Omental fat pad (tissue), 4 donors: ENCODE data around the gene PALD1. TPM values are rescaled to one million over a fixed set of nuclear protein-coding genes. Genes with fewer than 3 reads are reported as not detected.

ENCODE experiments used
- ATAC-seq: fragments of 150-250 bp; one replicate; pipeline ENCODE4 v1.9.1; 2016; ENCODE audit warnings: mild to moderate bottlenecking, moderate library complexity; ENCODE audit not compliant: low FRiP score
- DNase-seq: peaks from one replicate; pipeline ENCODE4 v3.0.0-alpha.2; 2019; ENCODE audit warnings: low spot score
- CTCF ChIP-seq, 3 donors: fragments of 450-650 bp; IDR thresholded peaks; one replicate each; pipeline ENCODE4 v1.5.1; 2016 to 2017; ENCODE audit warnings: antibody characterized with exemption in 3 of 3, mild to moderate bottlenecking in 3 of 3, moderate library complexity in 2 of 3
- total RNA-seq, 4 donors: library from RNA; depleted of rRNA; stranded (reverse); fragments of >200 nt; gene quantifications; one replicate each; pipeline ENCODE4 v1.1.0, GENCODE V29; 2016

Gene PALD1
- total RNA-seq, 4 donors from 2014 or later: 3.3 to 12.1 (median 8.0) TPM

GRCh38 chr10:70465832-70466231 is 12.7 kb upstream of the PALD1 start:
- no peak for DNase-seq
- ATAC-seq: no peak
- TF ChIP-seq CTCF (IDR thresholded peaks at IDR 0.05): no peak

- no peak for TF ChIP-seq CTCF (IDR thresholded peaks at IDR 0.05)
- ATAC-seq: no peak
These were observed 11.6 kb upstream of the PALD1 start for GRCh38 chr10:70466951-70467350.

GRCh38 chr10:70472799-70473454 is 5.6 kb upstream of the PALD1 start:
- ATAC-seq (no peak), DNase-seq (no peak)
- no peak for TF ChIP-seq CTCF (IDR thresholded peaks at IDR 0.05)

More at GRCh38 chr10:70466951-70467350, 11.6 kb upstream of the PALD1 start:
- DNase-seq: no peak

GRCh38 chr10:70474780-70475179 is 3.8 kb upstream of the PALD1 start:
- TF ChIP-seq CTCF (IDR thresholded peaks at IDR 0.05): no peak
- DNase-seq: no peak
- ATAC-seq: no peak

- DNase-seq: no peak
- ATAC-seq: no peak
- TF ChIP-seq CTCF (IDR thresholded peaks at IDR 0.05): no peak
These were observed 2.9 kb upstream of the PALD1 start for GRCh38 chr10:70475661-70476060.

GRCh38 chr10:70476249-70477035 is 2.1 kb upstream of the PALD1 start:
- DNase-seq (no peak), ATAC-seq (no peak)
- TF ChIP-seq CTCF (IDR thresholded peaks at IDR 0.05): no peak
